Measurements from ENCODE around the gene STPG4. TPM values are rescaled to one million over a fixed set of nuclear protein-coding genes. Genes with fewer than 3 reads are reported as not detected.
"Not testable (repeated sequence)": the region's sequence is repeated elsewhere in the genome, so short reads cannot be mapped to it uniquely, and the experiment has no call there.

Gene STPG4
- total RNA-seq, 1 donor from 2014 or later, result not detected

DNA sequence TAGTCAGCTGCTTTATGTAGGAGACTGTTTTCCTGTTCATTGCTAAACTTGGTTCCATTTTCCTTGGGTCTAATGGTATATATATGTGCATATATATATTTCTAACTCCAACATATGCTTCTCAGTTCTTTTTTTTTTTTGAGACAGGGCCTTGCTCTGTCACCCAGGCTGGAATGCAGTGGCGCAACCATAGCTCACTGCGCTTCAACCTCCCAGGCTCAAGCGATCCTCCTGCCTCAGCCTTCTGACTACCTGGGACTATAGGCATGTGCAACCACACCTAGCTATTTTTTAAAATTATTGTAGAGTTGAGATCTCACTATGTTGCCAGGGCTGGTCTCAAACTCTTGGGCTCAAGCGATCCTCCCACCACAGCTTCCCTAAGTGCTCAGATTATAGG lies 22.1 kb downstream of the STPG4 start:
- TF ChIP-seq, protein P1, sequence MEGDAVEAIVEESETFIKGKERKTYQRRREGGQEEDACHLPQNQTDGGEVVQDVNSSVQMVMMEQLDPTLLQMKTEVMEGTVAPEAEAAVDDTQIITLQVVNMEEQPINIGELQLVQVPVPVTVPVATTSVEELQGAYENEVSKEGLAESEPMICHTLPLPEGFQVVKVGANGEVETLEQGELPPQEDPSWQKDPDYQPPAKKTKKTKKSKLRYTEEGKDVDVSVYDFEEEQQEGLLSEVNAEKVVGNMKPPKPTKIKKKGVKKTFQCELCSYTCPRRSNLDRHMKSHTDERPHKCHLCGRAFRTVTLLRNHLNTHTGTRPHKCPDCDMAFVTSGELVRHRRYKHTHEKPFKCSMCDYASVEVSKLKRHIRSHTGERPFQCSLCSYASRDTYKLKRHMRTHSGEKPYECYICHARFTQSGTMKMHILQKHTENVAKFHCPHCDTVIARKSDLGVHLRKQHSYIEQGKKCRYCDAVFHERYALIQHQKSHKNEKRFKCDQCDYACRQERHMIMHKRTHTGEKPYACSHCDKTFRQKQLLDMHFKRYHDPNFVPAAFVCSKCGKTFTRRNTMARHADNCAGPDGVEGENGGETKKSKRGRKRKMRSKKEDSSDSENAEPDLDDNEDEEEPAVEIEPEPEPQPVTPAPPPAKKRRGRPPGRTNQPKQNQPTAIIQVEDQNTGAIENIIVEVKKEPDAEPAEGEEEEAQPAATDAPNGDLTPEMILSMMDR (IDR thresholded peaks at IDR 0.05; ENCODE audit: insufficient read depth, low read length, poor library complexity, severe bottlenecking), result no peak
- Histone ChIP-seq H3K36me3 (ENCODE audit: control insufficient read depth, insufficient read depth, low read length) (no peaks in the 10 kb centered on the region), H3K27me3 (ENCODE audit: control insufficient read depth, insufficient read depth, low read length) (no peaks in the 10 kb centered on the region), H3K4me3 (ENCODE audit: low read depth, low read length) (no peak overlapping the region)
- no peak for DNase-seq (ENCODE audit: low read depth)

DNA sequence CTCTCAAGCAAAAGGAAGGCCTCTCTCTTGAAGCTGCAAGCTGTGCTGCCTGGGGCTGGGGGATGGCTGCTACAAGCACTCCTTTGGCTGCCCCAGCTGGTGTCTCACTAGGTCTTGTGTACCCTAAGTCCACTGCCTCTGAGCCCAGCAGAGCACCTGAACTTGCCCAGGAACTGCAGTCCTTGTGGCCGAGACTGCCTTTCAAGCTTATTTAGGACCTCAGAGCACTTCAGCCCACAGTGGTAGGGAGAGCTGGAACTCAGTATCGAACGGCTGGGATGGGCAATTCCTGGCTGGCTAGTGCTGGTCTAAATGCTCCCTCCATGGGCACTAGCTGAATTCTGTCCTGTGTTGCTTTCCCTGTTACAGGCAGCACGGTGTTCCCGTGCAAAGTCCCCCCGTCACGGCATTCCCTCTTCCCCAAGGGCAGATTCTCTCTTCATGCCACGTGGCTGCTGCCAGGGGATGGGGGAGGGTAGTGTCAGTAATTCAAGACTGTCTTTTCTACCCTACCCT lies 25.9 kb downstream of the STPG4 start:
- Histone ChIP-seq H3K36me3 (ENCODE audit: control insufficient read depth, insufficient read depth, low read length) (no peaks in the 10 kb centered on the region), H3K27me3 (ENCODE audit: control insufficient read depth, insufficient read depth, low read length) (no peaks in the 10 kb centered on the region), H3K4me3 (ENCODE audit: low read depth, low read length) (no peak overlapping the region)
- DNase-seq (ENCODE audit: low read depth), result no peak
- TF ChIP-seq, protein P1 (IDR thresholded peaks at IDR 0.05; ENCODE audit: insufficient read depth, low read length, poor library complexity, severe bottlenecking), result no peak

DNA sequence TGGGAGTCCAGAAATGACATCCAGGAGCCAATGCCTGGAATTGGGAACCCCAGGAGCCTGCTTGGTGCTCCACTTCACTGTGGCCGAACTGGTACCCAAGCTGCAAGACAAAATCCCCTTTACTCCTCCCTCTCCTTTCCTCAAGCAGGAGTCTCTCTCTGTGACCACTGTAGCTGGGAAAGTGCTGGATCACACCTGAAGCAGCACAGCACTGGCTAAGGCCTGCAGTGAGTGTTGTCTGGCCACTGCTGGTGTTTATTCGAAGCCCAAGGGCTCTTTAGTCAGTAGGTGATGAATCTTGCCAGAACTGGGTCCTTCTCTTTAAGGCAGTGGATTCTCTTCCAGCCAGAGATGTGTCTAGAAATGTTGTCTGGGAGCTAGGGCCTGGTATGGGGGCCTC lies 26.4 kb downstream of the STPG4 start:
- DNase-seq (ENCODE audit: low read depth), result no peak
- H3K36me3 ChIP-seq (ENCODE audit: control insufficient read depth, insufficient read depth, low read length), result no peaks in the 10 kb centered on the region
- no peak overlapping the region for H3K4me3 ChIP-seq (ENCODE audit: low read depth, low read length)
- TF ChIP-seq, protein P1 (IDR thresholded peaks at IDR 0.05; ENCODE audit: insufficient read depth, low read length, poor library complexity, severe bottlenecking), result no peak
- H3K27me3 ChIP-seq (ENCODE audit: control insufficient read depth, insufficient read depth, low read length), result no peaks in the 10 kb centered on the region

DNA sequence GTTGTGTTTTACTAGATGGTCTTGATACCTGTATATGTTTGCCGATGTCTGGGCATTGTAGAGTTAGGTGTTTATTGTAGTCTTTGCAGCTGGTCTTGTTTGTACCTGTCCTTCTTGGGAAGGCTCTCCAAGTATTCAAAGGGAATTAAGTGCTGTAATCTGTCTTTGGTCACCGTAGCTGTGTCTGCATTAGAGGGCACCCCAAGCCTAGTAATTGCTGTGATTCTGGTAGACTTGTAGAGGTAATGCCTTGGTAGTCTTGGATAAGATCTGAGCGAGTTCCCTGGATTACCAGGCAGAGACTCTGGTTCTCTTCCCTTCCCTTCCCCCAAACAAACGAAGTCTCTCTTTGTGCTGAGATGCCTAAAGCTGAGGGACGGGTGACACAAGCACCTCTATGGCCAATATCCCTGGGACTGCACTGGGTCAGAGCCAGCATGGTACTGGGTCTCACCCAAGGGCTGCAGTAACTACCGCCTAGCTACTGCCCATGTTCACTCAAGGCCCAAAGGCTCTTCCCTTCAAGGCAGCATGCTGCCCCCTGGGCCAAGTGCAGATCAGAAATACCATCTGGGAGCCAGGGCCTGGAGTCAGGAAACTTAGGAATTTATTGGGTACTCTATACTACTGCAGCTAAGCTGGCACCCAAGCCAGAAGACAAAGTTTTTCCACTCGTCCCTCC lies 27.1 kb downstream of the STPG4 start:
- no peaks in the 10 kb centered on the region for H3K27me3 ChIP-seq (ENCODE audit: control insufficient read depth, insufficient read depth, low read length)
- H3K4me3 ChIP-seq (ENCODE audit: low read depth, low read length), result no peak overlapping the region
- no peak for DNase-seq (ENCODE audit: low read depth)
- TF ChIP-seq, protein P1 (IDR thresholded peaks at IDR 0.05; ENCODE audit: insufficient read depth, low read length, poor library complexity, severe bottlenecking), result no peak
- H3K36me3 ChIP-seq (ENCODE audit: control insufficient read depth, insufficient read depth, low read length), result no peaks in the 10 kb centered on the region

DNA sequence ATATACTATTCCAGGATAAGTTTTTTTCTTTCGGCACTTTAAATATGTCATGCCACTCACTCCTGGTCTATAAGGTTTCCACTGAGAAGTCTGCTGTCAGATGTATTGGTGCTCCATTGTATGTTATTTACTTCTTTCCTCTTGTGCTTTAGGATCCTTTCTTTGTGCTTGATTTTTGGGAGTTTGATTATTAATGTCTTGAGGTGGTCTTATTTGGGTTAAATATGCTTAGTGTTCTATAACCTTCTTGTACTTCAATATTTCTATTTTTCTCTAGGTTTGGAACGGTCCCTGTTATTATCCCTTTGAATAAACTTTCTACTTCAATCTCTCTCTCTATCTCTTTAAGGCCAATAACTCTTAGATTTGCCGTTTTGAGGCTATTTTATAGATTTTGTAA lies 28.3 kb downstream of the STPG4 start:
- TF ChIP-seq, protein P1 (IDR thresholded peaks at IDR 0.05; ENCODE audit: insufficient read depth, low read length, poor library complexity, severe bottlenecking), result no peak
- no peak for DNase-seq (ENCODE audit: low read depth)
- no peak overlapping the region for H3K4me3 ChIP-seq (ENCODE audit: low read depth, low read length)
- H3K36me3 ChIP-seq (ENCODE audit: control insufficient read depth, insufficient read depth, low read length), result no peaks in the 10 kb centered on the region
- no peaks in the 10 kb centered on the region for H3K27me3 ChIP-seq (ENCODE audit: control insufficient read depth, insufficient read depth, low read length)

DNA sequence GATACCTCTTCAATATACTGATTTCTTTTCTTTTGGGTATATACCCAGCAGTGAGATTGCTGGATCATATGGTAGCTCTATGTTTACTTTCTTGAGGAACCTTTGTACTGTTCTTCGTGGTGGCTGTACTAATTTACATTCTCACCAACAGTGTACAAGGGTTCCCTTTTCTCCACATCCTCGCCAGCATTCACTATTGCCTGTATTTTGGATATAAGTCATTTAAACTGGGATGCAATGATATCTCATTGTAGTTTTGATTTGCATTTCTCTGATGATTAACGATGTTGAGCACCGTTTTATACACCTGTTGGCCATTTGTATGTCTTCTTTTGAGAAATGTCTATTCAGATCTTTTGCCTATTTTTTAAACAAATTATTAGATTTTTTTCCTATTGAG lies 30.4 kb downstream of the STPG4 start:
- not testable (repeated sequence) for DNase-seq (ENCODE audit: low read depth); H3K36me3 ChIP-seq (ENCODE audit: control insufficient read depth, insufficient read depth, low read length); H3K4me3 ChIP-seq (ENCODE audit: low read depth, low read length); H3K27me3 ChIP-seq (ENCODE audit: control insufficient read depth, insufficient read depth, low read length)

DNA sequence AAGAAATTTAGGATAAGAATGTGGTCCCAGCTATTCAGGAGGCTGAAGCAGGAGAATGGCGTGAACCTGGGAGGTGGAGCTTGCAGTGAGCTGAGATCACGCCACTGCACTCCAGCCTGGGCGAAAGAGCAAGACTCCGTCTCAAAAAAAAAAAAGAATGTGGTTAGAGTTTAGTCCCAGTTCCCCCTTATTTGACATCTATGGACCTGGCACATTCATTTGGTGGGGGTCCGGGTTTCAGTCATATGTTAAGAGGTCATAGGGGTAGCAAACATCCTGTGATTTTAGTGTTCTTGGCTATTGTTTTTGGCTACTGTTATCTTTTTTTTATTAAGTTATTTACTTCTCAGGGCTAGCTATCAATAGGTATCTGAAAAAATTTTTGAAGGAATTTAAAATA lies 34.7 kb downstream of the STPG4 start:
- not testable (repeated sequence) for DNase-seq (ENCODE audit: low read depth); H3K36me3 ChIP-seq (ENCODE audit: control insufficient read depth, insufficient read depth, low read length)

More for the DNA sequence above, 34.7 kb downstream of the STPG4 start:
- H3K27me3 ChIP-seq (ENCODE audit: control insufficient read depth, insufficient read depth, low read length); H3K4me3 ChIP-seq (ENCODE audit: low read depth, low read length): not testable (repeated sequence)

Measured in kidney epithelial cell (primary cell).